HG02798 (cell line): ENCODE results near the gene UGT1A1.

Experiments
- ATAC-seq: cut with Tn5 transposase; IDR thresholded peaks from one replicate; pipeline ENCODE4 v1.9.1; 2021; ENCODE audit warnings: mild to moderate bottlenecking; ENCODE audit not compliant: unreplicated experiment, poor library complexity

UGT1A1 gene

GRCh38 chr2:233756429-233757081 lies 3.5 kb upstream of the UGT1A1 start:
- no peak for ATAC-seq

GRCh38 chr2:233758141-233758540 lies 1.9 kb upstream of the UGT1A1 start:
- no peak for ATAC-seq

- no peak for ATAC-seq
These were observed 1.2 kb upstream of the UGT1A1 start for GRCh38 chr2:233758849-233759248.

GRCh38 chr2:233761040-233761769 lies 1.1 kb downstream of the UGT1A1 start:
- no peak for ATAC-seq

- no peak for ATAC-seq
These were observed 4.2 kb downstream of the UGT1A1 start for GRCh38 chr2:233764264-233764663.

GRCh38 chr2:233764761-233765160 lies 4.7 kb downstream of the UGT1A1 start:
- ATAC-seq, result no peak

- ATAC-seq, result no peak
These were observed 6.3 kb downstream of the UGT1A1 start for GRCh38 chr2:233766416-233766815.

- no peak for ATAC-seq
These were observed 8.0 kb downstream of the UGT1A1 start for GRCh38 chr2:233768076-233768475.

- ATAC-seq, result no peak
These were observed 9.2 kb downstream of the UGT1A1 start for GRCh38 chr2:233769260-233769659.

- ATAC-seq, result no peak
These were observed 12.1 kb downstream of the UGT1A1 start for GRCh38 chr2:233772153-233772552.

- no peak for ATAC-seq
These were observed 12.5 kb downstream of the UGT1A1 start for GRCh38 chr2:233772583-233772982.

- no peak for ATAC-seq
These were observed 13.8 kb downstream of the UGT1A1 start for GRCh38 chr2:233773854-233774253.

- ATAC-seq, result no peak
These were observed 15.3 kb downstream of the UGT1A1 start for GRCh38 chr2:233775414-233775813.

GRCh38 chr2:233778030-233778429 lies 18.0 kb downstream of the UGT1A1 start, which contains the start of gene MROH2A:
Gene MROH2A, plus strand, starts transcription at chr2:233778330. Its CDS starts 1,029 bp downstream, at chr2:233779359.
- ATAC-seq, result no peak

GRCh38 chr2:233779722-233780121 lies 19.7 kb downstream of the UGT1A1 start:
- ATAC-seq, result no peak

GRCh38 chr2:233780771-233781170 lies 20.7 kb downstream of the UGT1A1 start:
- no peak for ATAC-seq

- ATAC-seq, result no peak
These were observed 29.5 kb downstream of the UGT1A1 start for GRCh38 chr2:233789554-233789953.

GRCh38 chr2:233791151-233791882 lies 31.2 kb downstream of the UGT1A1 start:
- ATAC-seq, result no peak

GRCh38 chr2:233791883-233792329 lies 31.8 kb downstream of the UGT1A1 start:
- no peak for ATAC-seq

- ATAC-seq, result no peak
These were observed 32.6 kb downstream of the UGT1A1 start for GRCh38 chr2:233792720-233793119.

- ATAC-seq, result no peak
These were observed 33.5 kb downstream of the UGT1A1 start for GRCh38 chr2:233793465-233794127.
